ENCODE measurements around the gene ANXA6. TPM values are rescaled to one million over a fixed set of nuclear protein-coding genes. Genes with fewer than 3 reads are reported as not detected.

Gene ANXA6
- total and polyA plus RNA-seq, 10 of the 15 experiments (the other 5 are each of a cell fraction or from before 2014, with no cell fraction given) = 44.0 to 571 (median 465) TPM

- no peak for FAIRE-seq
- Histone ChIP-seq H3K4me2 (ENCODE audit: control insufficient read depth, insufficient read depth) (no peak overlapping the region), H3K4me1 (ENCODE audit: control insufficient read depth, insufficient read depth, low read length) (peaks cover 25% of the 10 kb centered on the region), H3K9ac (ENCODE audit: control insufficient read depth, insufficient read depth, low read length) (no peak overlapping the region), H3K27ac (ENCODE audit: control insufficient read depth, insufficient read depth) (no peak overlapping the region), H3K79me2 (ENCODE audit: control insufficient read depth, insufficient read depth, low read length) (peaks cover 6% of the 10 kb centered on the region; the same call in 1 of the 2 replicates), H4K20me1 (ENCODE audit: control insufficient read depth, insufficient read depth) (no peaks in the 10 kb centered on the region), H3K36me3 (ENCODE audit: control insufficient read depth in 2 of 2, insufficient read depth in 2 of 2, low read length in 1 of 2) (peaks cover 48 to 49% of the 10 kb centered on the region in 2 experiments), H2AFZ (ENCODE audit: control insufficient read depth, low read depth, low read length) (no peak overlapping the region), H3K27me3 (replicated peaks in 1 of 2; ENCODE audit: control insufficient read depth in 2 of 2, insufficient read depth in 2 of 2, low read length in 1 of 2) (no peaks in the 10 kb centered on the region), H3K9me3 (replicated peaks; ENCODE audit: control insufficient read depth, insufficient read depth, low read length) (no peaks in the 10 kb centered on the region), H3K4me3 (no peak overlapping the region)
- TF ChIP-seq TAF1 (IDR thresholded peaks at IDR 0.05; ENCODE audit: borderline replicate concordance, low read depth, low read length) (no peak), POLR2A (IDR thresholded peaks at IDR 0.05; ENCODE audit: low read depth, low read length) (0 out of 2 replicates have a peak, but pooled peaks have one; percentile 10), SIX5 (IDR thresholded peaks at IDR 0.05; ENCODE audit: low read depth, low read length, severe bottlenecking) (no peak), YBX1 (IDR thresholded peaks at IDR 0.05) (no peak), ZNF384 (IDR thresholded peaks at IDR 0.05; ENCODE audit: borderline replicate concordance, low read depth, low read length) (no peak), SMARCA5 (IDR thresholded peaks at IDR 0.05) (no peak)
- WGBS (ENCODE audit: insufficient coverage, insufficient replicate concordance, low lambda C conversion rate, missing lambda C conversion rate) = 98% methylated on average over 8 of the region's 8 CpGs
- DNase-seq (ENCODE audit: low read depth, low spot score) = no peak
- POLR2A ChIA-PET = interaction anchor here (0.6 to 2.8 kb wide), 4 partner anchors 10 to 132 kb away, joined by 3 to 8 read pairs (median 3); no protein-coding TSS in a partner anchor
- CTCF ChIA-PET = interaction anchor here (1.0 to 23.4 kb wide), 4 partner anchors 18 to 56 kb away, joined by 3 to 691 read pairs (median 5); no protein-coding TSS in a partner anchor
- intact Hi-C loops (cut with micrococcal nuclease; ENCODE audit: unreplicated experiment) (no loop called here), in situ Hi-C loops (cut with MboI) (no loop called here)
- ATAC-seq = no peak
- RAD21 ChIA-PET (ENCODE audit: unreplicated experiment) = no interaction called here
- SMC1A ChIA-PET (ENCODE audit: uncharacterized antibody, unreplicated experiment) = interaction anchor here (0.6 to 10.5 kb wide), 6 partner anchors 9 to 58 kb away, joined by 3 to 279 read pairs (median 4); no protein-coding TSS in a partner anchor
- BruUV-seq (replicated peaks) = no TSS peak
Measured at GRCh38 chr5:151108566-151108965, 49.0 kb downstream of the ANXA6 start.

DNA sequence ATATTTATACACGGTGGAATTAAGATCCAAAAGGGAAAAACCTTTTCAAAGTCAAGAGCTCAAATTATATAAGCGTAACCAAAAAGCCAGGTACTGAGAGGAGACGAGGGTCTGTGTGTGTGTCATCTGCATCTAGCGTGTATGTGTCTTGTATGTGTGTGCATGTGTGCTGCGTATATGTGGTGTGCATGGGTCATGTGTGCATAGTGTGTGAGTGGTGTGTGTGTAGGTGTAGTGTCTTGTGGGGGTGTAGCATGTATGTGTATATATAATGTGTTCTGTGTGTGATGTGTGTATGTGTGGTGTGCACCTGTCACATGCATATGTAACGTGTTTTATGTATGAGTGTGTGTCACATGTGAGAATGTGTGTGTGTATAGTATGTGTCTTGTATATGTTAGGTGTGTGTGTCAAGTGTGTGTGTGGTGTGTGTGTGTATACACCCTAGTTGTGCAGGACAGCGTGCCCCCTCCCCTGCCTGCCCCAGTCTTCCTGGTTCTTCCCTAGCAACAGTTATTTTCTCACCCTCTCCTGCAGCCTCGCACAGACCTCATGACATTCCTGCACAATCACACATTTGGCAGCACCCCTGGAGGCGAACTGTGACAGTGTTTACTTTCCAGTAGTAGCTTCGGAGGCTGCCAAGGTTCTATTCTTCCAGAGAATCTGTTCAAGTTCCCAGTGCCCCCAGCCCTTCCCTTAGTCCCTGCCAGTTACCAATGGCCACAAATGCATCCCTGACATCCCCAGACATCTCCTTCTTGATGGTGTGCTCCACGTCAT is 49.6 kb downstream of the ANXA6 start:
- Histone ChIP-seq H3K4me2 (ENCODE audit: control insufficient read depth, insufficient read depth) (no peak overlapping the region), H4K20me1 (ENCODE audit: control insufficient read depth, insufficient read depth) (no peaks in the 10 kb centered on the region), H2AFZ (ENCODE audit: control insufficient read depth, low read depth, low read length) (no peak overlapping the region), H3K4me3 (no peak overlapping the region), H3K27me3 (replicated peaks in 1 of 2; ENCODE audit: control insufficient read depth in 2 of 2, insufficient read depth in 2 of 2, low read length in 1 of 2) (no peaks in the 10 kb centered on the region), H3K9me3 (replicated peaks; ENCODE audit: control insufficient read depth, insufficient read depth, low read length) (no peaks in the 10 kb centered on the region), H3K4me1 (ENCODE audit: control insufficient read depth, insufficient read depth, low read length) (peaks cover 25% of the 10 kb centered on the region), H3K36me3 (ENCODE audit: control insufficient read depth in 2 of 2, insufficient read depth in 2 of 2, low read length in 1 of 2) (peaks cover 50 to 53% of the 10 kb centered on the region in 2 experiments), H3K27ac (ENCODE audit: control insufficient read depth, insufficient read depth) (no peak overlapping the region), H3K79me2 (ENCODE audit: control insufficient read depth, insufficient read depth, low read length) (peaks cover 6% of the 10 kb centered on the region; the same call in 1 of the 2 replicates), H3K9ac (ENCODE audit: control insufficient read depth, insufficient read depth, low read length) (no peak overlapping the region)
- ATAC-seq = no peak
- intact Hi-C loops (cut with micrococcal nuclease; ENCODE audit: unreplicated experiment) (no loop called here), in situ Hi-C loops (cut with MboI) (no loop called here)
- no peak for DNase-seq (ENCODE audit: low read depth, low spot score)
- 90% methylated on average over 11 of the region's 11 CpGs for WGBS (ENCODE audit: insufficient coverage, insufficient replicate concordance, low lambda C conversion rate, missing lambda C conversion rate)
- ChIA-PET CTCF (interaction anchor here (1.0 to 23.4 kb wide), 5 partner anchors 9 to 57 kb away, joined by 3 to 691 read pairs (median 4); no protein-coding TSS in a partner anchor), RAD21 (ENCODE audit: unreplicated experiment) (no interaction called here), POLR2A (interaction anchor here (1.1 kb wide), 1 partner anchor 24 kb away, joined by 3 read pairs; no protein-coding TSS in a partner anchor), SMC1A (ENCODE audit: uncharacterized antibody, unreplicated experiment) (interaction anchor here (0.9 to 10.5 kb wide), 5 partner anchors 9 to 57 kb away, joined by 3 to 279 read pairs (median 4); no protein-coding TSS in a partner anchor)
- BruUV-seq (replicated peaks) = no TSS peak
- FAIRE-seq = peak; percentile 64
- TF ChIP-seq POLR2AphosphoS5 (IDR thresholded peaks at IDR 0.05; ENCODE audit: low read length) (peak; percentile 29; the same call in 1 of the 2 replicates), HDGF (IDR thresholded peaks at IDR 0.05) (peak; percentile 69; the same call in 1 of the 2 replicates), TCF12 (IDR thresholded peaks at IDR 0.05; ENCODE audit: low read depth, low read length) (no peak)
